Vagina (tissue), 2 donors: Measurements from ENCODE around the gene TMEM205. TPM values are rescaled to one million over a fixed set of nuclear protein-coding genes. Genes with fewer than 3 reads are reported as not detected.
"Not testable (repeated sequence)": the region's sequence is repeated elsewhere in the genome, so short reads cannot be mapped to it uniquely, and the experiment has no call there.

Experiments
- DNase-seq, 2 donors: peaks; one replicate each; pipeline ENCODE4 v3.0.0-alpha.2; 2017; ENCODE audit errors: extremely low spot score in 2 of 2
- H3K27ac ChIP-seq: fragments of 200-600 bp; sonication (generic); one replicate; pipeline ENCODE4 v1.5.1; 2019
- H3K27me3 ChIP-seq: fragments of 200-600 bp; sonication (generic); one replicate; pipeline ENCODE4 v1.5.1; 2019
- H3K36me3 ChIP-seq, 2 donors: fragments of 200-600 bp; sonication (generic); one replicate each; pipeline ENCODE4 v1.5.1; 2017 to 2019
- H3K4me1 ChIP-seq: fragments of 200-600 bp; sonication (generic); one replicate; pipeline ENCODE4 v1.5.1; 2019
- H3K4me3 ChIP-seq, 2 donors: fragments of 200-600 bp; sonication (generic); 1 replicate in 1 of 2; 2 replicates in 1 of 2; pipeline ENCODE4 v1.5.1; 2016 to 2019
- H3K9me3 ChIP-seq: fragments of 200-600 bp; sonication (generic); one replicate; pipeline ENCODE4 v1.5.1; 2019
- CTCF ChIP-seq, 3 experiments: fragments of 450-650 bp in 2 of 3; fragments of 200-600 bp in 1 of 3; sonication (generic) in 1 of 3; IDR thresholded peaks; one replicate each; pipeline ENCODE4 v1.5.1; 2017 to 2019; ENCODE audit warnings: antibody characterized with exemption in 3 of 3, mild to moderate bottlenecking in 2 of 3, moderate library complexity in 2 of 3
- POLR2A ChIP-seq, 2 donors: fragments of 450-650 bp; IDR thresholded peaks; one replicate each; pipeline ENCODE4 v1.6.1; 2017; ENCODE audit warnings: antibody characterized with exemption in 2 of 2, mild to moderate bottlenecking in 2 of 2, moderate library complexity in 2 of 2
- POLR2AphosphoS5 ChIP-seq, 2 donors: sonication (generic); formaldehyde crosslinking; IDR thresholded peaks; one replicate each; pipeline ENCODE4 v1.9.0; 2017; ENCODE audit warnings: antibody characterized with exemption in 2 of 2, mild to moderate bottlenecking in 2 of 2, low read depth in 1 of 2; ENCODE audit not compliant: insufficient read depth in 1 of 2
- intact Hi-C: fragments of 100-400 bp; cut with DNase I; formaldehyde crosslinking; loops from one replicate; pipeline ENCODE4 v1.15.1; 2023
- total RNA-seq: library from RNA; depleted of rRNA; stranded (reverse); fragments of >200 nt; gene quantifications from one replicate; pipeline ENCODE4 v1.2.3, GENCODE V29; 2016

TMEM205 gene
- total RNA-seq, 1 donor from 2014 or later: 173 TPM

- H3K4me3 ChIP-seq: no peak overlapping the region
- DNase-seq: no peak
- peaks cover 26% of the 10 kb centered on the region for H3K4me1 ChIP-seq
- H3K27ac ChIP-seq: peak overlapping the region; percentile 43
- intact Hi-C loops: no loop called here
- TF ChIP-seq CTCF (IDR thresholded peaks at IDR 0.05) (no peak), POLR2AphosphoS5 (IDR thresholded peaks at IDR 0.05; ENCODE audit: insufficient read depth in 1 of 2, low read depth in 1 of 2) (no peak), POLR2A (IDR thresholded peaks at IDR 0.05) (no peak)
- no peaks in the 10 kb centered on the region for H3K27me3 ChIP-seq
- peaks cover 0 to 20% of the 10 kb centered on the region in 2 donors for H3K36me3 ChIP-seq
- no peaks in the 10 kb centered on the region for H3K9me3 ChIP-seq
Measured at GRCh38 chr19:11322269-11323024, 23.6 kb downstream of the TMEM205 start.

DNA sequence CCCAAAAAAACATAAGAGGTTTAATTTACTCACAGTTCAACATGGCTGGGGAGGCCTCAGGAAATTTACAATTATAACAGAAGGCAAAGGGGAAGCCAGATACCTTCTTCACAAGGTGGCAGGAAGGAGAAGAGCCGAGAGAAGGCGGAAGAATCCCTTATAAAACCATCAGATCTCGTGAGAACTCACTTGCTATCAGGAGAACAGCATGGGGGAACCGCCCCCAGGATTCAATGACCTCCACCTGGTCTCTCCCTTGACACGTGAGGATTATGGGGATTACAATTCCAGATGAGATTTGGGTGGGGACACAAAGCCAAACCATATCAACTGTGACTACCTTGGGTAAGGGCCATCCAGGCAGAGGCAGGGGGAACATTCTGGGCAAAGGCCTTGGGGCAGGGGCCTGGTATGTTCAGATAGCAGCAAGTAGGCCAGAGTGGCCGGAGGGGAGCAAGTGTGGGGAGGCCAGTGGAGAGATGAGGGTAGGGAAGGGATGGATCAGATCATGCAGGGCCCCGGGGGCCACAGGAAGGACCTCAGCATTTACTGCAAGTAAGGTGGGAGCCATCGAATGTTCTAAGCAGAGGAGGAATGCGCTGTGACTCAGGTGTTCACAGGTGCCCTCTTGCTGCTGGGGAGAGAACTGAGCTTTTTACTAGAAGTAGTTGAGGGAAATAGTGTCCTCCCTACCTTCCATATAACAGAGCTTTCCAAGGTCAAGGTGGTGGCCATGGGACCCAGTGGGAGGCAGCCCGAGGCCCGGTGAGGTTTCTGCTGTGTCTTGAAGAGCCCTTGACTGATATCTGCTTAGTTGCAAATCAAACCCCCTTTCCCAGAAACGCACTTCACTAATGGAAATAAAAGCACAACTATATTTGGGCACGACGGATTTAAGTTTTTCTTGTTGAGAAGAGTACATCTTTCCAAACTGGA is 24.6 kb downstream of the TMEM205 start:
- TF ChIP-seq POLR2A (IDR thresholded peaks at IDR 0.05) (no peak), CTCF (IDR thresholded peaks at IDR 0.05) (no peak), POLR2AphosphoS5 (IDR thresholded peaks at IDR 0.05; ENCODE audit: insufficient read depth in 1 of 2, low read depth in 1 of 2) (no peak)
- intact Hi-C loops: no loop called here
- Histone ChIP-seq H3K27me3 (no peaks in the 10 kb centered on the region), H3K4me3 (no peak overlapping the region), H3K4me1 (peaks cover 26% of the 10 kb centered on the region), H3K27ac (peak overlapping the region; percentile 5), H3K9me3 (no peaks in the 10 kb centered on the region), H3K36me3 (peaks cover 0 to 14% of the 10 kb centered on the region in 2 donors)
- DNase-seq: no peak

DNA sequence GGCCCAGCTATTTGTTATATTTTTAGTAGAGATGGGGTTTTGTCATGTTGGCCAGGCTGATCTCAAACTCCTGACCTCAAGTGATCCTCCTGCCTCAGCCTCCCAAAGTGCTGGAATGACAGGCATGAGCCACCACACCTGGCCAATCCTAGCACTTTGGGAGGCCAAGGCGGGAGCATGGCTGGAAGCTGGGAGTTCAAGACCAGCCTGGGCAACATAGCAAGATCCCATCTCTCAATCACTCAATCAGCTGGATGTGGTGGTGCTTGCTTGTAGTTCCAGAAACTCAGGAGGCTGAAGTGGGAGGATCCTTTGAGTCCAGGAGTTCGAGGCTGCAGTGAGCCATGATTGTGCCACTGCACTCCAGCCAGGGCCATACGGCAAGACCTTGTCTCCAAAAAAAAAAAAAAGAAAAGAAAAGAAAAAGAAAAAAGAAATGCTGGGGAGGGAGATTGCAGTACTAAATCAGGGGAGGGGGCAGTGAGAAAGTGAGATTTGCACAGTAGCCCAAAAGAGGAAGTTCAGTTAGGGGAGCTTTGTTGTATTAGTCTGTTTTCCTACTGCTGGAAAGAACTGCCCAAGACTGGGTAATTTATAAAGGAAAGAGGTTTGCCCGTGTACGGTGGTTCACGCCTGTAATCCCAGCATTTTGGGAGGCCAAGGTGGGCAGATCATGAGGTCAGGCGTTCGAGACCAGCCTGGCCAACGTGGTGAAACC is 25.6 kb downstream of the TMEM205 start:
- H3K27me3 ChIP-seq, DNase-seq, intact Hi-C loops, H3K9me3 ChIP-seq, H3K27ac ChIP-seq, H3K4me3 ChIP-seq: not testable (repeated sequence)
- H3K4me1 ChIP-seq: peaks cover 26% of the 10 kb centered on the region
- peaks cover 0 to 10% of the 10 kb centered on the region in 2 donors for H3K36me3 ChIP-seq

GRCh38 chr19:11306337-11306736 is 39.7 kb downstream of the TMEM205 start:
- no peak for DNase-seq
- H3K4me3 ChIP-seq: no peak overlapping the region
- intact Hi-C loops: no loop called here

More at GRCh38 chr19:11306337-11306736, 39.7 kb downstream of the TMEM205 start:
- no peaks in the 10 kb centered on the region for H3K4me1 ChIP-seq
- no peaks in the 10 kb centered on the region for H3K27me3 ChIP-seq
- no peak overlapping the region for H3K27ac ChIP-seq
- TF ChIP-seq POLR2A (IDR thresholded peaks at IDR 0.05) (no peak), CTCF (IDR thresholded peaks at IDR 0.05) (no peak), POLR2AphosphoS5 (IDR thresholded peaks at IDR 0.05; ENCODE audit: insufficient read depth in 1 of 2, low read depth in 1 of 2) (no peak)
- H3K9me3 ChIP-seq: no peaks in the 10 kb centered on the region
- no peaks in the 10 kb centered on the region for H3K36me3 ChIP-seq
